Activated T-helper 17 cell treated with anti-CD3 and anti-CD28 coated beads, Interleukin-2, amount 50 U/mL, for 72 hours (primary cell): ENCODE measurements around the gene TMEM8B. TPM values are rescaled to one million over a fixed set of nuclear protein-coding genes. Genes with fewer than 3 reads are reported as not detected.
"Not testable (repeated sequence)": the region's sequence is repeated elsewhere in the genome, so short reads cannot be mapped to it uniquely, and the experiment has no call there.

Experiments used
- ATAC-seq: fragments of 150-1000 bp; cut with Tn5 transposase; replicated peaks from 2 replicates; pipeline ENCODE4 v1.10.0; 2021; ENCODE audit warnings: mild to moderate bottlenecking, moderate library complexity
- H3K27ac Mint-ChIP-seq: one replicate; pipeline ENCODE4 v1.8.0; 2022; ENCODE audit warnings: mixed read lengths
- H3K27me3 Mint-ChIP-seq: one replicate; pipeline ENCODE4 v1.8.0; 2022; ENCODE audit warnings: mixed read lengths
- H3K36me3 Mint-ChIP-seq: one replicate; pipeline ENCODE4 v1.8.0; 2022; ENCODE audit warnings: low read depth, mild to moderate bottlenecking, mixed read lengths
- H3K4me1 Mint-ChIP-seq: one replicate; pipeline ENCODE4 v1.8.0; 2022; ENCODE audit warnings: mixed read lengths
- H3K4me3 Mint-ChIP-seq: one replicate; pipeline ENCODE4 v1.8.0; 2022; ENCODE audit warnings: mild to moderate bottlenecking, mixed read lengths
- H3K9me3 Mint-ChIP-seq: one replicate; pipeline ENCODE4 v1.8.0; 2022; ENCODE audit warnings: mixed read lengths
- total RNA-seq, 2 donors: library from RNA; stranded (reverse); gene quantifications; one replicate each; pipeline ENCODE4 v1.2.3, GENCODE V29; 2022

Gene TMEM8B
- total RNA-seq, 2 donors from 2014 or later = 2.4 to 6.8 TPM

GRCh38 chr9:35892051-35892450 lies 63.0 kb downstream of the TMEM8B start:
- Mint-ChIP-seq H3K9me3 (no peaks in the 10 kb centered on the region), H3K36me3 (no peaks in the 10 kb centered on the region), H3K27me3 (peaks cover 25% of the 10 kb centered on the region), H3K4me1 (no peaks in the 10 kb centered on the region), H3K27ac (no peak overlapping the region), H3K4me3 (no peak overlapping the region)
- no peak for ATAC-seq

GRCh38 chr9:35896570-35896969 lies 67.5 kb downstream of the TMEM8B start:
- peaks cover 18% of the 10 kb centered on the region for H3K27me3 Mint-ChIP-seq
- no peaks in the 10 kb centered on the region for H3K4me1 Mint-ChIP-seq
- no peaks in the 10 kb centered on the region for H3K36me3 Mint-ChIP-seq
- no peaks in the 10 kb centered on the region for H3K9me3 Mint-ChIP-seq
- H3K4me3 Mint-ChIP-seq = no peak overlapping the region
- no peak overlapping the region for H3K27ac Mint-ChIP-seq
- ATAC-seq = no peak

DNA sequence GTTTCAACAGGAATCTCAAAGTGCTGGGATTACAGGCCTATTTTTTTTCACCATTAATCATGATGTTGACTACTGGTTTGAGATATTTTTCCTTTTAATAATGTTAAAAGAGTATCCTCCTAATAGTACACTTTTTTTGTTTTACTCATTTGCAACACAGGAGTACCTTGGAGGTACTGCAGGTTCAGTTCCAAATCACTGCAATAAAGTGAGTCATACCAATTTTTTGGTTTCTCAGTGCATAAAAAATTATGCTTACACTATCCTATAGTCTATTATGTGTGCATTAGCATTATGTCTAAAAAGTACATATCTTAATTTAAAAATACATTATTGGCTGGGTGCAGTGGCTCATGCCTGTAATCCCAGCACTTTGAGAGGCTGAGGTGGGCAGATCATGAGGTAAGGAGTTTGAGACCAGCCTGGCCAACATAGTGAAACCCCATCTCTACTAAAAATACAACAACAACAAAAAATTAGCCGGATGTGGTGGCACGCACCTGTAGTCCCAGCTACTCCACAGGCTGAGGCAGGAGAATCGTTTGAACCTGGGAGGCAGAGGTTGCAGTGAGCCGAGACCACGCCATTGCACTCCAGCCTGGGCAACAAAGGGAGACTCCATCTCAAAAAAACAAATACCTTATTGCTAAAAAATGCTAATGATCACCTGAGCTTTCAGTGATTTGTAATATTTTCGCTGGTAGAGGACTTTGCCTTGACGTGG lies 68.5 kb downstream of the TMEM8B start:
- peaks cover 12% of the 10 kb centered on the region for H3K27me3 Mint-ChIP-seq
- H3K27ac Mint-ChIP-seq, H3K4me1 Mint-ChIP-seq, ATAC-seq, H3K4me3 Mint-ChIP-seq, H3K9me3 Mint-ChIP-seq, H3K36me3 Mint-ChIP-seq: not testable (repeated sequence)

DNA sequence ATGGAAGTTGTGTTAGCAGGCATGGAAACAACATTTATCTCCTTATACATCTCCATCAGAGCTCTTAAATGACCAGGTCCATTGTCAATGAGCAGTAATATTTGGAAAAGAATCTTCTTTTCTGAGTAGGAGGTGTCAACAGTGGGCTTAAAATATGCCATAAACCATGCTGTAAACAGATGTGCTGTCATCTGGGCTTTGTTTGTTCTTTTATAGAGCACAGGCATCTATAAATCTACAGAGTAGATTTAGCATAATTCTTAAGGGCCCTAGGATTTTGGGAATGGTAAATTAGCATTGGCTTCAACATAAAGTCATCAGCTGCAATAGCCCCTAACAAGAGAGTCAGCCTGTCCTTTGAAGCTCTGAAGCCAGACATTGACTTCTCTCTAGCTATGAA lies 69.3 kb downstream of the TMEM8B start:
- Mint-ChIP-seq H3K36me3 (no peaks in the 10 kb centered on the region), H3K27ac (no peak overlapping the region), H3K4me1 (peaks cover 5% of the 10 kb centered on the region), H3K27me3 (peaks cover 9% of the 10 kb centered on the region), H3K4me3 (no peak overlapping the region), H3K9me3 (no peaks in the 10 kb centered on the region)
- no peak for ATAC-seq

DNA sequence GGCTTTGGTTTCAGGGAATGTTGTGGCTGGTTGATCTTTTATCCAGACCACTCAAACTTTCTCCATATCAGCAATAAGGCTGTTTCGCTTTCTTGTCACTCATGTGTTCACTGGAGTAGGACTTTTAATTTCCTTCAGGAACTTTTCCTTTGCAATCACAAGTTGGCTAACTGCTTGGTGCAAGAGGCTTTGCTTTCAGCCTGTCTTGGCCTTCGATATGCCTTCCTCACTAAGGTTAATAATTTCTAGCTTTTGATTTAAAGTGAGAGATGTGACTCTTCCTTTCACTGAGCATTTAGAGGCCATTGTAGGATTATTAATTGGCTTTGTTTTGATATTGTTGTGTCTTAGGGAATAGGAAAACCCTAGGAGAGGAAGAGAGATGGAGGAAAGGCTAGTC lies 70.0 kb downstream of the TMEM8B start:
- ATAC-seq = no peak
- H3K36me3 Mint-ChIP-seq = no peaks in the 10 kb centered on the region
- H3K9me3 Mint-ChIP-seq = no peaks in the 10 kb centered on the region
- no peak overlapping the region for H3K4me3 Mint-ChIP-seq
- H3K27me3 Mint-ChIP-seq = peaks cover 3% of the 10 kb centered on the region
- H3K27ac Mint-ChIP-seq = no peak overlapping the region
- H3K4me1 Mint-ChIP-seq = peaks cover 5% of the 10 kb centered on the region

DNA sequence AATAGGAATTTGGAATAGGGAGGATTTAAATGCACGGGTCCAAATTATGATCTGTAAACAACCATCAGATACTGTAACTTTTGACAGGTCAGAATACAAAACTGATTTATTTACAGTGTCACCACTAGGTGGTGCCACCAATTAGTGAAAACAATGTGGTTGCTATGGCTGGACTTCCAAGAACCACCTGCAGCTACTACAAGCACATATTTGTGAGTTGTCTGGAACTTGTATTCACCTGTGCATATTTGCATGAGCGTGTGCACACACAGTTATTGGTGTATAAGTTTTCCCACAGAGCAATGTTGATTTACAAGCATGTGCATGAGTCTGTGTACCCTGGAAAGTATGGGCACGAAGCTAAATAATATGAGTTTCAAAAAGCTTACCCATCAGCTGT lies 74.0 kb downstream of the TMEM8B start:
- ATAC-seq = peak; percentile 52
- Mint-ChIP-seq H3K27ac (no peak overlapping the region), H3K27me3 (no peaks in the 10 kb centered on the region), H3K4me1 (peaks cover 10% of the 10 kb centered on the region), H3K36me3 (no peaks in the 10 kb centered on the region), H3K4me3 (no peak overlapping the region), H3K9me3 (no peaks in the 10 kb centered on the region)

GRCh38 chr9:35904338-35904737 lies 75.3 kb downstream of the TMEM8B start:
- no peak overlapping the region for H3K4me3 Mint-ChIP-seq
- no peak overlapping the region for H3K27ac Mint-ChIP-seq

DNA sequence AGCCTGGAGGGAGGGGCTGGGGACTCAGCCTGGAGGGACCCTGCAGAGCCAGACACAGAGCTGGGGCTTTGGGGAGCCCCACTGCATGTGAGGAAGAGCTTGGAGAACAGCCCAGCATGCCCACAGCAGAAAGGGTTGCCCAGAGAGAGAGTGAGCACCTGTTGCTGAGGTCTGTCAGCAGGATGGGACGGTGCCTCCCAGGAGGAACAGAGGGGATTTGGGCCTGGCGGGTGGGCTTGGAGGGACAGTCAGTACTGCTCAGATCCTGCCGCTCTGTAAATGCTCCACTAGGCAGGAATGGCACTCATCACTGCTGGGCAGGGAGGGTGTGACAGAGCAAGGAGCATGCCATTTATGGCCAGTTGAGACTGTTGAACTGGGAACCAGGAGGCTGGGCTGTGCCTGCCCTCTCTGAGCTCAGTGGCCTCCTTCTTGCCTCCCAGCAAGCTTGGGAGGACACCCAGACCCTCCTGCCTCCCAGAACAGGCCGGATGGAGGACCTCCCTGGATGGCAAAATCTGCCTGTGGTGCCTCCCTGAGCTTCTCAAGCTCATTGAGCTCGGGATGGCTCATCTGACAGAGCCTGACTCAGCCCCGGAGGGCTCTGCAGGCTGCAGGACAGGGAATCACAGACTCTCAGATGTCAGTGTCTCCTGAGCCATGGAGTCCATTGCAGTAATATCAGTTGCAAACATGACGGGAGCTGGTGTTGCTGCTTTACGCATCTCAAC lies 76.2 kb downstream of the TMEM8B start:
- ATAC-seq = no peak
- Mint-ChIP-seq H3K27me3 (no peaks in the 10 kb centered on the region), H3K36me3 (no peaks in the 10 kb centered on the region), H3K4me3 (no peak overlapping the region), H3K27ac (no peak overlapping the region), H3K9me3 (no peaks in the 10 kb centered on the region), H3K4me1 (peaks cover 21% of the 10 kb centered on the region)

More at GRCh38 chr9:35904338-35904737, 75.3 kb downstream of the TMEM8B start:
- no peaks in the 10 kb centered on the region for H3K36me3 Mint-ChIP-seq
- peaks cover 21% of the 10 kb centered on the region for H3K4me1 Mint-ChIP-seq
- no peaks in the 10 kb centered on the region for H3K9me3 Mint-ChIP-seq
- no peaks in the 10 kb centered on the region for H3K27me3 Mint-ChIP-seq
- ATAC-seq = no peak

DNA sequence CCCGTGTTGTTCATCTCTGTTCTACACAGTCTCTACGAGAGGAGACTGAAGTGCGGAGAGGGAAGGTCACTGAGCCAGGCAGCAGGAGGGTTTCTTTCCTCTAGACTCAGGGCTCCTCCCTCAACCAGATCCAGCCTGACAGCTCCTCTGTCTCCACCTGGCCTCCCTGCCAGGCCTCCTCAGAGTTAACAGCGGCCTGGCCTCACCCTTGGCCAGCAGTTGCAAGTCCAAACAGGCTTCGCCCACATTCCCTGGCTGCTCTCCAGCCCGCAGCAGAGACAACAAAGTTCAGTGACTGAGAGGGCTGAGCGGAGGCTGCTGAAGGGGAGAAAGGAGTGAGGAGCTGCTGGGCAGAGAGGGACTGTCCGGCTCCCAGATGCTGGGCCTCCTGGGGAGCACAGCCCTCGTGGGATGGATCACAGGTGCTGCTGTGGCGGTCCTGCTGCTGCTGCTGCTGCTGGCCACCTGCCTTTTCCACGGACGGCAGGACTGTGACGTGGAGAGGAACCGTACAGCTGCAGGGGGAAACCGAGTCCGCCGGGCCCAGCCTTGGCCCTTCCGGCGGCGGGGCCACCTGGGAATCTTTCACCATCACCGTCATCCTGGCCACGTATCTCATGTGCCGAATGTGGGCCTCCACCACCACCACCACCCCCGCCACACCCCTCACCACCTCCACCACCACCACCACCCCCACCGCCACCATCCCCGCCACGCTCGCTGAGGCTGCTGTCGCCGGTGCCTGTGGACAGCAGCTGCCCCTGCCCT lies 77.1 kb downstream of the TMEM8B start, which contains the start of gene HRCT1:
Gene HRCT1, plus strand, starts transcription at position 291 of the 768 bp plus-strand sequence. Its CDS starts 86 bp downstream, at position 377.
- ATAC-seq = no peak
- Mint-ChIP-seq H3K27ac (no peak within 1 kb of the TSS), H3K4me3 (no peak within 1 kb of the TSS), H3K4me1 (peaks cover 27% of the 10 kb centered on the region), H3K9me3 (no peaks in the 10 kb centered on the region), H3K36me3 (no peaks in the 10 kb centered on the region), H3K27me3 (no peaks in the 10 kb centered on the region)

- Mint-ChIP-seq H3K4me3 (peak overlapping the region; percentile 21), H3K27me3 (no peaks in the 10 kb centered on the region), H3K36me3 (no peaks in the 10 kb centered on the region), H3K27ac (no peak overlapping the region), H3K4me1 (peaks cover 34% of the 10 kb centered on the region), H3K9me3 (no peaks in the 10 kb centered on the region)
- no peak for ATAC-seq
Measured at GRCh38 chr9:35906923-35907699, 78.1 kb downstream of the TMEM8B start.

DNA sequence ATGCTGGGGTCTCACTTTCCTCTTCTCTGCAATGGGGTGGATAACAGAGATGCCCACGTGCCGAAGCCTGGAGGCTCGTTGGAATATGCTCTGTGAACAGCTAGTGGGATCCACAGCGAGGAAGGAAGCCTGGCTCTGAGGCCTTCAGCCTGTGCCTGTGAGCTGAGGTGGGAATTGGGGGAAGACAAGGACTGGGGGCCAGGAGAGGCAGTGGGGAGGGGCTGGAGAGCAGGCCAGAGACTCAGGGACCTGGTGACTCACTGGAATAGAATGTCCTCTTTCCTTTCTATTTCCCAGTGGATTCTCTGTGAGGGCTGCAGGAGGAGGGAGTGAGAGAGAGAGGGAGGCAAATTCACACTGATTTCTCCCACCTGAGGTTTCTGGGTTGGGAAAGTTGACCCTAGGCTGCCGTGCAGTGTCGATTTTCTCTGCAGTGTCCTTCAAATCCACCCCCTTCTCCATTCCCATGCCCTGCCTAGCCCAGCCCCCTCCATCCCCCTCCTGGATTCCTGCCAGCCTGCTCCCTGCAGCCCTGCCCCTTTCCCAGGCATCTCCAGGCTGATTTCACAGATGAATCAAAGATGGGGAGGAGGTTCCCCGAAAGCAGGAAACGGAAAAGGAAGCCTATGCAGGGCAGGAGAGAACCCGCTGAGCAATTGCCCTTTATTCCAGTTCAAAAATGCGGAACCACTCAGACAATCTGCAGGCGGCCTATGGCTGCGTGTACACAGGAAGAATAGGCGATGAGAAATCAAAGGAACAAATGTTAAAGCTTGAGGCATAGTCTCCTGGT lies 78.9 kb downstream of the TMEM8B start:
- Mint-ChIP-seq H3K36me3 (no peaks in the 10 kb centered on the region), H3K4me1 (peaks cover 32% of the 10 kb centered on the region), H3K27me3 (no peaks in the 10 kb centered on the region), H3K27ac (peak overlapping the region; percentile 61), H3K9me3 (no peaks in the 10 kb centered on the region), H3K4me3 (peak overlapping the region; percentile 21)
- ATAC-seq = peak; percentile 16

DNA sequence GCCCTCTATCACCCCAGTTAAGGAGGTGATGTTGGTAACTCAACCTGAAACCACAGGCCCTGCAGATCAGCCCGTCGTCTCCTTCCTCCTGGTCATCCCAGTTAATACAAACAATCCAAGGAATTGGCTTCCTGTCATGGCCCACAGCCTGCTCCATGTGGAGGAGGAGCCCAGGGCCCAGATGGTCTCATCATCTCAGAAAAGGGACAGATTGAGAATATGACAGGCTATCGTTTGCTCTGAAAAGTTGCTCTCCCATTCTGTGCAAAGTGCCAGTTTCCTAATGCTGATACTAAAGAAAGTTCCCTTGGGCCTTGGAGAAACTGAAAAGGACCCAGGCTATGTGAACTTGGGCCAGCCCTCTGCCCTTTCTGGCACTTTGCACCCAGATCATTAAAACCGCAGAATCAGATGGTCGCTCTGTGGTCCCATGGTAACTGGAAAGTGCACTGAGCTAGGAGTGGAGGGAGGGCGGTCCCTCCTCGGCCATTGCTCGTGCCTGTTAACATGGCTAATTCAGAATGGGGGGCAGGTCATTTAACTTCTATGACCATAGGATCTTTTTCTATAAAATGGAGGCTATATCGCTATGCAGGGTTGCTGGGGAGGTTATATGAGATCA lies 79.6 kb downstream of the TMEM8B start:
- no peak for ATAC-seq
- H3K9me3 Mint-ChIP-seq = no peaks in the 10 kb centered on the region
- H3K27ac Mint-ChIP-seq = peak overlapping the region; percentile 61
- H3K27me3 Mint-ChIP-seq = no peaks in the 10 kb centered on the region
- H3K4me1 Mint-ChIP-seq = peaks cover 29% of the 10 kb centered on the region
- H3K4me3 Mint-ChIP-seq = peak overlapping the region; percentile 21
- no peaks in the 10 kb centered on the region for H3K36me3 Mint-ChIP-seq

DNA sequence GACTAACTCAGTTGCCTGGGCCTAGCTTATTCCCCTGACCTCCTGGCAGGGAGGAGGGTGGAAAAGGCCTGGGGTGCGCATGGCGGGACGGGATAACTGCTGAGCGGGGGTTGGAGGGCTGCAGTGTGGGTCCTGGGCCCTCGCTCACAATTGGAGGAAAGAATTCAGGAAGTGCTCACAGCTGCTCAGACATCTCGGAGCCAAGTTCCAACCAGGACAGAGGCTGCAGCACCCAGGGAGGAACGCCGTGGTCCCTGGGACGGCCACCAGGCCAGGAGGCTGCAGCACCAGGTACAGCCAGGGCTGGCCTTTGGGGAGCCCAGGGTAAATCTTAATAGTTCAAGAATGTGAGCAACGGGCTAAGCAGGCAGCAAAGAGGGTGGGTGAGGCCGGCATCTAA lies 80.2 kb downstream of the TMEM8B start, which contains the start of gene SPAAR:
Gene SPAAR, plus strand, starts transcription at position 217 of the 400 bp plus-strand sequence. CDS start 974 bp downstream, outside the sequence.
- H3K27me3 Mint-ChIP-seq = no peaks in the 10 kb centered on the region
- no peaks in the 10 kb centered on the region for H3K9me3 Mint-ChIP-seq
- no peaks in the 10 kb centered on the region for H3K36me3 Mint-ChIP-seq
- ATAC-seq = no peak
- peak within 1 kb of the TSS; percentile 61 for H3K27ac Mint-ChIP-seq
- peaks cover 29% of the 10 kb centered on the region for H3K4me1 Mint-ChIP-seq
- H3K4me3 Mint-ChIP-seq = peak within 1 kb of the TSS; percentile 21
